Measurements from ENCODE around the gene FBXW5. TPM values are rescaled to one million over a fixed set of nuclear protein-coding genes. Genes with fewer than 3 reads are reported as not detected.

FBXW5 gene
- total and polyA plus RNA-seq, 9 of the 15 experiments (the other 6 are each of a cell fraction or from before 2014, with no cell fraction given), result 0.21 to 128 (median 37.0) TPM

GRCh38 chr9:136935651-136936050, 8.9 kb downstream of the FBXW5 start:
- no peak overlapping the region for H3K27ac ChIP-seq (ENCODE audit: extremely low read depth, low read depth, low read length)
- no peaks in the 10 kb centered on the region for H3K9me3 ChIP-seq (replicated peaks; ENCODE audit: control insufficient read depth, insufficient read depth, low read depth, low read length)
- in situ Hi-C loops (cut with MboI), result no loop called here
- ChIA-PET CTCF (ENCODE audit: low intra/inter-chr PET ratio) (no interaction called here), POLR2A (interaction anchor here (0.7 kb wide), 1 partner anchor 25 kb away, joined by 3 read pairs; no protein-coding TSS in a partner anchor)
- H3K36me3 ChIP-seq (ENCODE audit: control insufficient read depth, insufficient read depth, low read length), result peaks cover 48% of the 10 kb centered on the region; the same call in 2 of the 3 replicates
- ATAC-seq (no peak), DNase-seq (ENCODE audit: extremely low read depth in 1 of 4, low spot score in 3 of 4) (no peak), FAIRE-seq (no peak)
- H3K79me2 ChIP-seq (ENCODE audit: control insufficient read depth, insufficient read depth, low read length), result no peaks in the 10 kb centered on the region
- no peaks in the 10 kb centered on the region for H4K20me1 ChIP-seq (replicated peaks; ENCODE audit: control insufficient read depth, insufficient read depth, low read length)
- H3K4me2 ChIP-seq (ENCODE audit: insufficient read depth, low read length), result no peak overlapping the region
- H3K27me3 ChIP-seq (ENCODE audit: control insufficient read depth in 2 of 2, insufficient read depth in 2 of 2, low read length in 2 of 2), result no peaks in the 10 kb centered on the region
- intact Hi-C loops (cut with micrococcal nuclease), result no loop called here
- peaks cover 0 to 19% of the 10 kb centered on the region in 2 experiments; a peak in 1 of 5 replicates for H3K4me1 ChIP-seq (replicated peaks in 1 of 2; ENCODE audit: control insufficient read depth in 2 of 2, insufficient read depth in 2 of 2, low read length in 2 of 2)
- TF ChIP-seq HLTF (IDR thresholded peaks at IDR 0.05) (no peak), CGGBP1 (CRISPR knock-in tag; IDR thresholded peaks at IDR 0.05) (no peak), L3MBTL2 (IDR thresholded peaks at IDR 0.05) (no peak), ZNF316 (IDR thresholded peaks at IDR 0.05) (peak; percentile 38), RREB1 (CRISPR knock-in tag; IDR thresholded peaks at IDR 0.05) (no peak), THAP7 (CRISPR knock-in tag; IDR thresholded peaks at IDR 0.05) (no peak), MLX (CRISPR knock-in tag; conservative IDR thresholded peaks at IDR 0.05) (no peak), ZNF589 (CRISPR knock-in tag; IDR thresholded peaks at IDR 0.05; ENCODE audit: low read depth) (no peak), POLR3A (IDR thresholded peaks at IDR 0.05; ENCODE audit: borderline replicate concordance, extremely low read depth, insufficient read depth, insufficient read length) (no peak)
- H2AFZ ChIP-seq (ENCODE audit: low read depth, low read length), result no peak overlapping the region
- no peak overlapping the region for H3K9ac ChIP-seq (ENCODE audit: insufficient read depth in 1 of 2, low read depth in 2 of 2, low read length in 2 of 2)
- no peak overlapping the region for H3K4me3 ChIP-seq
- BruUV-seq (replicated peaks), result no TSS peak
- 86% methylated on average over 3 of the region's 3 CpGs for WGBS (ENCODE audit: insufficient coverage, low coverage, missing lambda C conversion rate)
- H3K9me1 ChIP-seq (ENCODE audit: control insufficient read depth, insufficient read depth, low read length), result peaks cover 3% of the 10 kb centered on the region

Measured in K562 (cell line).